SU-DHL-6 (cell line): ENCODE measurements around the gene NATD1.

Experiments used
- H2AFZ ChIP-seq: fragments of 200-600 bp; sonication (generic); 2 replicates; pipeline ENCODE4 v1.6.1; 2014; ENCODE audit warnings: low read depth, mild to moderate bottlenecking, moderate library complexity, mixed read lengths, antibody characterized with exemption, low read length; ENCODE audit not compliant: severe bottlenecking
- H3F3A ChIP-seq: fragments of 200-600 bp; shearing (Covaris generic); 2 replicates; pipeline ENCODE4 v1.6.0; 2016; ENCODE audit warnings: antibody characterized with exemption, mild to moderate bottlenecking; ENCODE audit not compliant: insufficient read depth
- H3K27ac ChIP-seq: fragments of 200-600 bp; sonication (generic); 2 replicates; pipeline ENCODE4 v1.5.1; 2016; ENCODE audit warnings: low read depth, mild to moderate bottlenecking, low read length, moderate library complexity, mixed read lengths
- H3K27me3 ChIP-seq: fragments of 200-600 bp; sonication (generic), shearing (Covaris generic); 2 replicates; pipeline ENCODE4 v1.6.0; 2014; ENCODE audit warnings: mild to moderate bottlenecking, low read length
- H3K36me3 ChIP-seq: fragments of 200-600 bp; sonication (generic); 2 replicates; pipeline ENCODE4 v1.6.1; 2014; ENCODE audit warnings: mild to moderate bottlenecking, low read length, mixed read lengths
- H3K4me2 ChIP-seq: fragments of 300-600, 200-600 bp; shearing (Covaris generic), sonication (generic); 2 replicates; pipeline ENCODE4 v1.6.0; 2014; ENCODE audit warnings: low read length, low read depth, mild to moderate bottlenecking; ENCODE audit not compliant: poor library complexity, severe bottlenecking
- H3K4me3 ChIP-seq: fragments of 200-600 bp; sonication (generic); 2 replicates; pipeline ENCODE4 v1.5.1; 2014; ENCODE audit warnings: antibody characterized with exemption, low read length, mild to moderate bottlenecking, mixed read lengths; ENCODE audit not compliant: insufficient read depth, poor library complexity, severe bottlenecking
- H3K79me2 ChIP-seq: fragments of 200-600 bp; sonication (generic); 2 replicates; pipeline ENCODE4 v1.6.1; 2014; ENCODE audit warnings: mild to moderate bottlenecking, low read length, moderate library complexity; ENCODE audit not compliant: insufficient read depth
- H3K9ac ChIP-seq: fragments of 200-600 bp; sonication (generic); 2 replicates; pipeline ENCODE4 v1.7.0; 2014; ENCODE audit warnings: mild to moderate bottlenecking, low read length
- H3K9me2 ChIP-seq: fragments of 200-600 bp; sonication (generic); replicated peaks from 2 replicates; pipeline ENCODE4 v1.6.1; 2014; ENCODE audit warnings: low read length; ENCODE audit not compliant: insufficient read depth
- H3K9me3 ChIP-seq: fragments of 200-600 bp; sonication (generic); 2 replicates; pipeline ENCODE4 v1.6.1; 2014; ENCODE audit warnings: low read length, mixed read lengths; ENCODE audit not compliant: insufficient read depth
- H4K20me1 ChIP-seq: fragments of 200-600 bp; sonication (generic); 2 replicates; pipeline ENCODE4 v1.6.1; 2014; ENCODE audit warnings: low read depth, mild to moderate bottlenecking, antibody characterized with exemption, low read length, moderate library complexity, mixed read lengths
- CTCF ChIP-seq: fragments of 200-600 bp; sonication (generic); IDR thresholded peaks from one replicate; pipeline ENCODE4 v1.5.1; 2017; ENCODE audit warnings: antibody characterized with exemption, mild to moderate bottlenecking, low read length, moderate library complexity; ENCODE audit not compliant: insufficient read depth, poor library complexity, severe bottlenecking
- EZH2phosphoT487 ChIP-seq: fragments of 200-600 bp; sonication (generic), shearing (Covaris generic); conservative IDR thresholded peaks from 2 replicates; pipeline ENCODE4 v1.6.1; 2018; ENCODE audit warnings: mild to moderate bottlenecking, antibody characterized with exemption, low read length, moderate library complexity, mixed read lengths

The NATD1 gene

GRCh38 chr17:21211825-21212479 is 41.3 kb downstream of the NATD1 start:
- H3K79me2 ChIP-seq, result peaks cover 91% of the 10 kb centered on the region
- peak overlapping the region; percentile 81 for H3K4me3 ChIP-seq
- no peaks in the 10 kb centered on the region for H3K27me3 ChIP-seq
- peak overlapping the region; percentile 98 for H3K9ac ChIP-seq
- no peaks in the 10 kb centered on the region for H3K9me2 ChIP-seq
- H3F3A ChIP-seq, result no peaks in the 10 kb centered on the region
- H3K9me3 ChIP-seq, result no peaks in the 10 kb centered on the region
- TF ChIP-seq EZH2phosphoT487 (no peak), CTCF (no peak)
- H2AFZ ChIP-seq, result no peak overlapping the region
- H3K27ac ChIP-seq, result no peak overlapping the region
- H4K20me1 ChIP-seq, result peaks cover 14% of the 10 kb centered on the region
- no peaks in the 10 kb centered on the region for H3K36me3 ChIP-seq
- peak overlapping the region; percentile 94 for H3K4me2 ChIP-seq

- TF ChIP-seq EZH2phosphoT487 (no peak), CTCF (no peak)
- Histone ChIP-seq H4K20me1 (peaks cover 14% of the 10 kb centered on the region), H3F3A (no peaks in the 10 kb centered on the region), H3K4me2 (no peak overlapping the region), H3K9me2 (no peaks in the 10 kb centered on the region), H3K79me2 (peaks cover 91% of the 10 kb centered on the region), H3K27me3 (no peaks in the 10 kb centered on the region), H2AFZ (no peak overlapping the region), H3K9ac (no peak overlapping the region), H3K4me3 (no peak overlapping the region), H3K27ac (no peak overlapping the region), H3K9me3 (no peaks in the 10 kb centered on the region), H3K36me3 (no peaks in the 10 kb centered on the region)
Observed at GRCh38 chr17:21210411-21211076, 42.7 kb downstream of the NATD1 start.

GRCh38 chr17:21209511-21210175 is 43.6 kb downstream of the NATD1 start:
- H3K79me2 ChIP-seq, result peaks cover 91% of the 10 kb centered on the region
- TF ChIP-seq CTCF, result no peak
- TF ChIP-seq EZH2phosphoT487, result no peak
- H3K27ac ChIP-seq, result no peak overlapping the region
- H2AFZ ChIP-seq, result no peak overlapping the region
- H3K9me2 ChIP-seq, result no peaks in the 10 kb centered on the region
- peaks cover 16% of the 10 kb centered on the region for H4K20me1 ChIP-seq
- H3K4me3 ChIP-seq, result no peak overlapping the region
- H3K27me3 ChIP-seq, result no peaks in the 10 kb centered on the region
- H3K4me2 ChIP-seq, result no peak overlapping the region
- H3K36me3 ChIP-seq, result no peaks in the 10 kb centered on the region
- no peak overlapping the region for H3K9ac ChIP-seq
- H3K9me3 ChIP-seq, result no peaks in the 10 kb centered on the region
- H3F3A ChIP-seq, result no peaks in the 10 kb centered on the region
